AG09309 (cell line): ENCODE data around the gene RUBCN.
"Not testable (repeated sequence)": the region's sequence is repeated elsewhere in the genome, so short reads cannot be mapped to it uniquely, and the experiment has no call there.

Source experiments
- DNase-seq: peaks from one replicate; pipeline ENCODE4 v3.0.0-alpha.2; 2010; ENCODE audit warnings: low read depth
- H3K4me3 ChIP-seq: 2 replicates; pipeline ENCODE4 v1.5.1; 2011; ENCODE audit warnings: mild to moderate bottlenecking, low read depth, low read length, moderate library complexity; ENCODE audit not compliant: control insufficient read depth
- TF ChIP-seq, protein P1 (sequence below): IDR thresholded peaks from 2 replicates; pipeline ENCODE4 v1.5.1; 2011; ENCODE audit warnings: mild to moderate bottlenecking, low read depth, low read length, inconsistent platforms; ENCODE audit not compliant: insufficient read depth, control insufficient read depth; ENCODE audit errors: missing control alignments

The RUBCN gene

DNA sequence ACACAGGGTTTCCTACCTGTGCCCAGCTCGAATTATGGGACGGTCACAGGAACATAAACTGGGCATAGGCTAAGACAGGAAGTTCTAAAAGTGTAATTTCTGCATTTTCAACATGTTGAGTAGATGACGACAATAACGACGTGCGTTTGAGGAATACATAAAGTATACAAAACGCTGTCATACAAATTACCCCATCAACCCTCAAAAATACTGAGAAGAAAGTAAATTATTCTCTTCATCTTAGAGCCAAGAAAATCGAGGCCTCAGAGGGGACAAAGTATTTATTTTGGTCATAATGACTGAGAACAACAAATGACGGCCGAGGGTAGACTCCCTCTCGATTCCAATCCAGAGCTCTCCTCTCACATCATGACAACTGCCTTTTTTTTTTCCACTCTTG is 60.8 kb downstream of the RUBCN start:
- TF ChIP-seq, protein P1, sequence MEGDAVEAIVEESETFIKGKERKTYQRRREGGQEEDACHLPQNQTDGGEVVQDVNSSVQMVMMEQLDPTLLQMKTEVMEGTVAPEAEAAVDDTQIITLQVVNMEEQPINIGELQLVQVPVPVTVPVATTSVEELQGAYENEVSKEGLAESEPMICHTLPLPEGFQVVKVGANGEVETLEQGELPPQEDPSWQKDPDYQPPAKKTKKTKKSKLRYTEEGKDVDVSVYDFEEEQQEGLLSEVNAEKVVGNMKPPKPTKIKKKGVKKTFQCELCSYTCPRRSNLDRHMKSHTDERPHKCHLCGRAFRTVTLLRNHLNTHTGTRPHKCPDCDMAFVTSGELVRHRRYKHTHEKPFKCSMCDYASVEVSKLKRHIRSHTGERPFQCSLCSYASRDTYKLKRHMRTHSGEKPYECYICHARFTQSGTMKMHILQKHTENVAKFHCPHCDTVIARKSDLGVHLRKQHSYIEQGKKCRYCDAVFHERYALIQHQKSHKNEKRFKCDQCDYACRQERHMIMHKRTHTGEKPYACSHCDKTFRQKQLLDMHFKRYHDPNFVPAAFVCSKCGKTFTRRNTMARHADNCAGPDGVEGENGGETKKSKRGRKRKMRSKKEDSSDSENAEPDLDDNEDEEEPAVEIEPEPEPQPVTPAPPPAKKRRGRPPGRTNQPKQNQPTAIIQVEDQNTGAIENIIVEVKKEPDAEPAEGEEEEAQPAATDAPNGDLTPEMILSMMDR = no peak
- no peak for DNase-seq
- H3K4me3 ChIP-seq = no peak overlapping the region

DNA sequence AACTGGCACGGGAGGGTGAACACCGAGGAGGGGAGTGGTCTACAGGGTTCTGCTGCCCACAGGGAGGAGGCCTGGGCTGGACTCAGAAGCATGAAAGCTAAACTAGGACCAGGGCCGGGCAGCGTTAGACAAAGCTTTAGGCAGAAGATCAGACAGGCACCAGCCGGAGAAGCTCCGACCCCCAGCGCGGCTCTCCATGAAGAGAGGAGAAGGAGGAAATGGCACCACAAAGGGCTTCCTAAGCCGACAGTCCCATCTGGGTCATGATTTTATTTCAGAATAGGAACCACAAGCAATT is 61.2 kb downstream of the RUBCN start:
- no peak overlapping the region for H3K4me3 ChIP-seq
- TF ChIP-seq, protein P1 = no peak
- DNase-seq = no peak

DNA sequence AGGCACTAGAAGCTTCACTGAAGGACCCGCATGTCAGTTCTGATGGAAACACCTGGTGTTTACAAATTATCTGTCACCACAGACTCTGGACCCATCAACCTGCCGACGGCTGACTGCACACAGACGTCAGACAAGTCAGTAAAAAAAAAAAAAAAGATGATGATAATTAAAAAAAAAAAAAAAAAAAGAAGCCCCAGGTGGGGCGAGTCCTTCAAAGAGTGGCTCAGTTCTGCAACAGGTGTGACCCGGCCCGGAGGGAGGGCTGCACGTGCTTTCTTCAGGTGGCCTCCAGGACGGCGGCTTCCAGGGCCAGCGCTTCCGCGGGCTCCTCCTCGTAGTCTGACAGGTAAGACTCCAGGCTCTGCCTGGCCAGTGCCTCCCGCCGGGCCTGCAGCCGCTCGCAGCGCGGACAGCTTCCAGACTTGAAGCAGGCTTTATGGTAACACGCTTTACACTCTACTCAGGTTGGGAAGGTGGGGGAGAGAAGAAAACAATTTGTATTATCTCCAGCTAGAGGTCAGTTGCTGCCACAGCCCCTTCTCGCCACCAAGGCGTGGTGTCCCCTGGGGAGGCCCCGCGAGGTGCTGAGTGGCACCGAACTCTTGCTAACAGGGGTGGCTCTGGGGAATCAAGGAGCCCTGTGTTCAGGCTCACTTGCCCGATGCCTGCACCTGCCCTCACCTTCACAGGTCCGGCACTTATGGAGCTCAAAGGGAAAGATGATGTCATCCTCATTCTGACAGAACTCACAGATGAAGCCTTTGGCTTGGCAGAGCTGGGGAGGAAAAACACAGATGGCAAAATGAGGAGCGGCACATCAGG is 61.8 kb downstream of the RUBCN start:
- TF ChIP-seq, protein P1 = no peak
- H3K4me3 ChIP-seq = no peak overlapping the region
- DNase-seq = no peak

DNA sequence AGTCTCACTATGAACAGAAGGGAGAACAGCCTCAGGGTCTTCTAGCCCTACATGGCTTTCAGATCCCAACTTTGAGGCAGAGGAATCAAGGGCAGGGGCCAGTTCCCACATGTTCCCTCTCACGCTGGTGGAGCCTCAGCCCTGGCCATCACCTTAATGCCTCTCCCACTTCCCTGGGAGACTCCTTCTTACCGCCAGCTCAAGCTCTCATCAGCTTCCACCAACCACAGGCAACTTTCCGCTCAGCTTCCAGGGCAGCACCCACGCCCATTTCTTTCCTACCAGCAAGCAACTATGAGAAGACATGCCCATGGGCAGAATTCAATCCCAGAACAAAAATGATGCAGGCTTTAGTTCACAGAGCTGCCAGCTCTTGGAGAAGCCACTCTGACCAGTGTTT is 63.5 kb downstream of the RUBCN start:
- DNase-seq = no peak
- TF ChIP-seq, protein P1 = no peak
- no peak overlapping the region for H3K4me3 ChIP-seq

DNA sequence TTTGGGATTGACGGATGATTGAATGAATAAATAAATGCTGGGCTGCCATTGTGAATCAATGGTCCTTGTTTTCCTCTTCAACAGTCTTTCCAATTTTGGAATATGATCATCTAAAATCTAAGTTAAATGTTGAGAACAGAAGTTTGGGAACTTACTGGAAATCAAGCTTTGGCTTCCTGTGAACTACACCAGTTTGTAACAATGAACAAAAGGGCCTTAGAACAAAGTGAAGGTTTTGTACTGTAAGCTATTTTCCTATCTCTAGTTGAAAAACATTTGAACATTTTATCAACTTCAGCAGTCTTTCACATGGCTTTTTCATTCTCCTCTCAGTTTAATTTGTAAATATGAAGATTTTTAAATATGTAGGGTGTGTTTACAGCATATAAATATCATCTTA is 66.3 kb downstream of the RUBCN start:
- TF ChIP-seq, protein P1 = no peak
- H3K4me3 ChIP-seq = no peak overlapping the region
- DNase-seq = no peak

DNA sequence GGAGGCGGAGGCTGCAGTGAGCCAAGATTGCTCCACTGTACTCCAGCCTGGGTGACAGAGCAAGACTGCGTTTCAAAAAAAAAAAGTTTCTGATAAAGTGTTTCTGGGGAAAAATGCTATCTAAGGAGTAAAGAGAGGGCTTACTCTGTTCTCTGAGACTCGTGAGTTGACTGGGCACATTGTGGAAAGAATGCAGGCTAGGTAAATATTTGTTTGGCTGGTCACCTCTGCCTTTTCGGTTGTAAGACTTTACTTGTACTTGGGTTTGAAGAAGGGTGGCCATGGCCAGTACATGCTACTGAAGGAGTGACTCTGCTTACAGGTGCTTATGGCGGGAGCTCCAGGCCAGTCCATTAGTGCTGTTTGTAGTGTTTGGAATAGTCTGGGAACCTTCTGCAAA is 68.7 kb downstream of the RUBCN start:
- no peak overlapping the region for H3K4me3 ChIP-seq
- TF ChIP-seq, protein P1 = no peak
- DNase-seq = no peak

DNA sequence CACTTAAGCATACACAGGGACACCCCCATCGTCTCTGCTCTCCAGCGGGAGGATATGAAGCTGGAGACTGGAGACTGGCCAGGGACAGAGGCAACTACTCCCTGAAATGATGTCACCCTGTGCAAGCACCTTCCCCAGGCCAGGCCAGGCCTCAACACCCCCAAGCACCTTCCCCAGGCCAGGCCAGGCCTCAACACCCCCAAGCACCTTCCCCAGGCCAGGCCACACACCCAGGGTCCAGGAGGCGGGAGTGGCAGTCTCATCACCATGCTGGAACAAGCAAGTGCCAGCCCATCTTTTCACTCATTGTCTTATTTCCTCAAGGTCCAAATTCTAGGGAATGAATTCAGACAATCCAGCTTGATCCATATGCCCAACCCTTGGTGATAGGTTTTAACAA is 69.4 kb downstream of the RUBCN start:
- DNase-seq, H3K4me3 ChIP-seq: not testable (repeated sequence)

DNA sequence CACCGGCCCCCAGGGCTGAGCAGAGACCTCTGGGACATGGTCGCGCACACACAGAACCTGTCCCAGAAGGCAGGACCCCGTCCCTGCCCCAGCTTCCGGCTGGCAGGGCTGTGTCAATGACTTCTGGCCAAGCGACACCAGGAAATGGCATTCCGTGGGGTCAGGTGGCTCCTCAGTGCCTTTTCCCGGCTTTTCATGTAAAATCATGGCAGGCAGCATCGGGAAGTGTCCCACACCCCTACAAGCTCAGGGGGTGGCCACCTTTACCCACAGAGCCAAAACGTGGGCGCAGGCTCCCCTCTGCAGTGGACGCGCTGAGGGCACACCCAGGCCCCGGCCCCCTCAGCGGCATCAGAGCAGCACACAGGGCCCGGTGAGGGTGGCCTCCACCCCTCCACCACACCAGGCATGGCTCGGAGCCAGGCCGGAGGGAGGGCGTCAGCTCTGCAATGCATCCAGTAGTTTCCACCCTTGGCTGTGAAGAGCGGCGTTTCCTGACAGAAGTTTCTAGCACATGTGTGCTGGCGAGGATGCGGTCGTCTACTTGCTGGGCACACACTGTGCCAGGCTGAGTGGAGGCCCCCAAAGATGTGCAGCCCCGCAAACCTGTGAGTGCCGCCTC is 70.4 kb downstream of the RUBCN start:
- DNase-seq, H3K4me3 ChIP-seq: not testable (repeated sequence)

DNA sequence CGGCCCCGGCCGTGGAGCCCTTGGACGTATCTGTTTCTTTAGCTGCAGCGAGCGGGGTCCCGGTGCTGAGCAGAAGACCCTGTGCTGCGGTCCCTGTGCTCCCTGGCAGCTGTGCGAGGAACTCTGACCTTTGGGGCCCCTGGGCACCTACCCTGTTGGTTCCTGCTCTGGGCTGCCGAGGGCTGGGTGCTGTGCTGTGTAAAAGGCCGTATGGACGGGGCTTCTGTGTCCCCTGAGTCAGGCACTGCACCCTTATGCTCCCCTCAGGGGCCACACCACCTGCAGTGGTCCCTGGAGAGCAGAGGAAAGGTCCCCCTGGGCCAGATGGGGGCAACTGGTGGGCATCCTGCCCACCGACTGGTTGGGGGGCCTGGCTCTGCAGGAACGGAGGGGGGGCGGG is 71.2 kb downstream of the RUBCN start:
- DNase-seq, H3K4me3 ChIP-seq: not testable (repeated sequence)

DNA sequence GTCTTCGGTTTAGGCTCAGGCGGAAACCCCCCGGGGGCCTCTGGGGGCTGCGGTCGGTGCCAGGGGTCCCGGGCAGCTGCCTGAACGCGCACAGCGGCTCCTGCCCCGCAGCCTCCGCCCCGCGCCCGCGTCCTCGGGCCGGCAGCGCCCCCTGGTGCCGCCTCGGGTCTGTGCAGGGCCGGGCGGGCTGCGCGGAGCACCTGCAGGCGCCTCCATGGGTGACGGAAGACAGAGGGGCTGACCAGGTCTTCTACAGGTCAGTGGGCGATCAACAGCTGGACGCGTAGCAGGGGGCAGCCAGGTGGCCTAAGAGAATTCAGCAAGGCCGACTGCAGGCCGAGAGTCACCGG is 71.6 kb downstream of the RUBCN start:
- peak overlapping the region; percentile 35 for H3K4me3 ChIP-seq
- DNase-seq = not testable (repeated sequence)

DNA sequence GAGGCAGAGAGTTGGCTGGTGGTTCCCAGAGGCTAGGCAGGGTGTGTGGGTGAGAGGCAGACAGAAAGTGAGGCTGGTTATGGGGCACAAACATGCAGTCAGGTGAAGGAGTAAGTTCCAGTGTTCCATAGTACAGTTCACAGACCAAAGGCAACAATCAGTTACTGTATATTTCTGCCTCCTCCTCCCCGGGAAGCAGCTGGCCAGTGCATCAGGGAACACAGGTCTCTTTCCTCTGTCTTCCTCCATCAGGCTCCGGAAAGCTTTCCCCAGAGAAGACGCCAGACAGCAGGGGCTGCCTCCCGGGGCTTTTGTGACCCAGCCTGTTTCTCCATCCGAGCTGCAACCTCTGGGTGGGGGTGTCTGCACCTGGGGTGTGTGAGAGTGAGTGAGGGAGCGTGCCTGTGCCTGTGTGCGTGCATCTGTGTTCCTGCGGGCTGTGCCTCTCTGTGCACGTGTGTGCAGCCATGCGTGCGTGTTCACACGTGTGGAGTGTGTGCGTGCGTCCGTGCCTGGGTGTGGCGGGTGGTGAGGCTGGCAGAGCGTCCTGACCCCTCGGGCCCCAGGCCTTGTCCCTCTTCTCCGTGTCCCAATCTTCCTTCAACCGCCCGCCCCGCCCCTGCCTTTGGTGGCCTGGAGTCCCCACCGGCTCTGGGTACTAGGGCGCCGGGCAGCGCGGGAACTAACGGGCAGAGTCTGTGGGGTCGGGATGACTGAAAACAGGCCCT is 72.1 kb downstream of the RUBCN start:
- DNase-seq = not testable (repeated sequence)
- H3K4me3 ChIP-seq = peak overlapping the region; percentile 35
